ENCODE data around the gene CALM1.

GRCh38 chr14:90384543-90384911, 12.3 kb upstream of the CALM1 start:
- no peak for TF ChIP-seq CTCF (IDR thresholded peaks at IDR 0.05)
- TF ChIP-seq POLR2A (IDR thresholded peaks at IDR 0.05), result no peak

Data from testis (tissue), 2 donors.